Naive thymus-derived CD4-positive, alpha-beta T cell (primary cell): ENCODE data around the gene NPAS2. TPM values are rescaled to one million over a fixed set of nuclear protein-coding genes. Genes with fewer than 3 reads are reported as not detected.

Experiments
- ATAC-seq: fragments of 150-1000 bp; cut with Tn5 transposase; 2 replicates; pipeline ENCODE4 v1.10.0; 2021; ENCODE audit warnings: mild to moderate bottlenecking, moderate library complexity
- CTCF ChIA-PET: fragments of 350-600 bp; sonication (Branson Sonifier 250); formaldehyde crosslinking; loops from one replicate; lab custom pipeline; 2021; ENCODE audit warnings: antibody characterized with exemption; lab: Charles Lee
- POLR2A ChIA-PET: fragments of 350-600 bp; sonication (Branson Sonifier 250); formaldehyde crosslinking; loops from one replicate; lab custom pipeline; 2021; ENCODE audit warnings: antibody characterized with exemption, inconsistent platforms; lab: Charles Lee
- DNase-seq, 9 donors: peaks; one replicate each; pipeline versions ENCODE4 v3.0.0 to v3.0.0-alpha.2; 2020 to 2022; ENCODE audit warnings: mixed read lengths in 1 of 9
- H3K27ac ChIP-seq: one replicate; pipeline ENCODE4 v1.7.0; 2013; ENCODE audit warnings: mild to moderate bottlenecking, low read depth, low read length, moderate library complexity
- H3K27me3 ChIP-seq, 2 donors: one replicate each; pipeline ENCODE4 v1.7.0; 2013; ENCODE audit warnings: low read length in 2 of 2, mild to moderate bottlenecking in 2 of 2, moderate library complexity in 2 of 2; ENCODE audit not compliant: control insufficient read depth in 2 of 2, insufficient read depth in 2 of 2
- H3K36me3 ChIP-seq, 3 experiments: 1 replicate in 2 of 3; 2 replicates in 1 of 3; pipeline ENCODE4 v1.7.0; 2013; ENCODE audit warnings: low read length in 3 of 3, mild to moderate bottlenecking in 3 of 3, moderate library complexity in 1 of 3; ENCODE audit not compliant: insufficient read depth in 3 of 3, control insufficient read depth in 2 of 3
- H3K4me1 ChIP-seq, 2 donors: one replicate each; pipeline ENCODE4 v1.7.0; 2013; ENCODE audit warnings: low read length in 2 of 2, mild to moderate bottlenecking in 2 of 2, moderate library complexity in 1 of 2; ENCODE audit not compliant: control insufficient read depth in 2 of 2, insufficient read depth in 2 of 2
- H3K4me3 ChIP-seq: 2 replicates; pipeline ENCODE4 v1.7.0; 2013; ENCODE audit warnings: mild to moderate bottlenecking, low read length
- H3K9me3 ChIP-seq, 3 experiments: 1 replicate in 2 of 3; 2 replicates in 1 of 3; pipeline ENCODE4 v1.7.0; 2013; ENCODE audit warnings: low read length in 3 of 3; ENCODE audit not compliant: control insufficient read depth in 2 of 3
- H3K27ac Mint-ChIP-seq, 9 donors: one replicate each; pipeline ENCODE4 v1.8.0; 2020 to 2022; ENCODE audit warnings: mixed read lengths in 9 of 9, mild to moderate bottlenecking in 8 of 9, moderate library complexity in 5 of 9, inconsistent platforms in 2 of 9
- H3K27me3 Mint-ChIP-seq, 5 donors: one replicate each; pipeline ENCODE4 v1.8.0; 2021 to 2022; ENCODE audit warnings: mixed read lengths in 5 of 5, mild to moderate bottlenecking in 1 of 5
- H3K36me3 Mint-ChIP-seq, 5 donors: one replicate each; pipeline ENCODE4 v1.8.0; 2020 to 2022; ENCODE audit warnings: mixed read lengths in 5 of 5, mild to moderate bottlenecking in 3 of 5, inconsistent platforms in 1 of 5
- H3K4me1 Mint-ChIP-seq, 7 donors: one replicate each; pipeline ENCODE4 v1.8.0; 2020 to 2022; ENCODE audit warnings: mixed read lengths in 7 of 7, mild to moderate bottlenecking in 3 of 7, inconsistent platforms in 1 of 7
- H3K4me3 Mint-ChIP-seq, 10 donors: one replicate each; pipeline ENCODE4 v1.8.0; 2020 to 2022; ENCODE audit warnings: mild to moderate bottlenecking in 10 of 10, mixed read lengths in 10 of 10, moderate library complexity in 6 of 10, inconsistent platforms in 2 of 10
- H3K9me3 Mint-ChIP-seq, 11 donors: one replicate each; pipeline ENCODE4 v1.8.0; 2020 to 2022; ENCODE audit warnings: mixed read lengths in 11 of 11, mild to moderate bottlenecking in 4 of 11, inconsistent platforms in 1 of 11, moderate library complexity in 1 of 11
- intact Hi-C, 2 donors: fragments of 100-400 bp; cut with micrococcal nuclease; formaldehyde crosslinking; loops; one replicate each; pipeline ENCODE4 v1.15.1; 2023
- polyA plus RNA-seq, 2 donors: library from polyadenylated mRNA; unstranded; fragments of 300-500 nt; fragmentation: Illumina TruSeq; gene quantifications; one replicate each; pipeline ENCODE4 v1.2.3, GENCODE V29; 2021
- total RNA-seq, 6 experiments: library from RNA in 5 of 6; stranded (reverse) in 5 of 6; gene quantifications; 1 replicate in 5 of 6; 2 replicates in 1 of 6; pipeline ENCODE4 v1.2.3 and lab custom pipeline; 2021 to 2026

Gene NPAS2
- total and polyA plus RNA-seq, 7 experiments from 2014 or later: 1.2 to 15.0 (median 8.3) TPM

DNA sequence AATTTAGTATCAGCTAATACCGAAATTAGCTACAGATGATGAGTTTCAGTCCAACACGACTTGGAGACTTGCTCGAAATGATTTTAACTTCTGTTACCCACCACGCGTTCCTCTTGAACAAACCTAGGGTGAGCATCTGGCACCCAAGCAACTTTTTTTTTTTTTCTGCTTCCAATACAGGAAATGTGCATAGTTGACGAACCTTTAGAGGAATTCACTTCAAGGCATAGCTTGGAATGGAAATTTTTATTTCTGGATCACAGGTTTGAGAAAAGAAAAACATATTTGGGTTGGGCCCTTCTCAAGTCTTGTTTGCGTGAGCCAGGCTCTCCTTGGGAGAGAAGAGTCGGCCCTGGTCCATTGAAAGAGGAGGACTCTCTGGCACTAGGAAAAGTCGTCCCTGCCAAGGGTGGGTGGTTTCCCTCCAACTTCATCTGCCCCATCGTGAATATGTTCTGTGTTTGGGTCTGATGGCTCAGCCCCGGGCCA, 144.8 kb downstream of the NPAS2 start:
- peaks cover 0 to 3% (median 0%) of the 10 kb centered on the region in 5 donors for H3K27me3 Mint-ChIP-seq
- no peaks in the 10 kb centered on the region for H3K36me3 ChIP-seq
- peaks cover 0 to 12% (median 8%) of the 10 kb centered on the region in 7 donors for H3K4me1 Mint-ChIP-seq
- CTCF ChIA-PET: interaction anchor here (0.5 to 0.9 kb wide), 3 partner anchors 23 to 359 kb away, joined by 3 read pairs; no protein-coding TSS in a partner anchor
- H3K4me3 ChIP-seq: no peak overlapping the region
- no peak overlapping the region for H3K4me3 Mint-ChIP-seq
- H3K27me3 ChIP-seq: no peaks in the 10 kb centered on the region
- no peaks in the 10 kb centered on the region for H3K9me3 ChIP-seq
- peaks cover 0 to 9% (median 5%) of the 10 kb centered on the region in 5 donors for H3K36me3 Mint-ChIP-seq
- H3K4me1 ChIP-seq: no peaks in the 10 kb centered on the region
- no peak for DNase-seq
- POLR2A ChIA-PET: no interaction called here
- no peak overlapping the region for H3K27ac ChIP-seq
- no peak overlapping the region for H3K27ac Mint-ChIP-seq
- intact Hi-C loops: loop anchor here in 1 of 2 donors (1.0 kb wide), 1 partner anchor 354 kb away; no protein-coding TSS in a partner anchor
- no peaks in the 10 kb centered on the region for H3K9me3 Mint-ChIP-seq
- ATAC-seq: no peak

DNA sequence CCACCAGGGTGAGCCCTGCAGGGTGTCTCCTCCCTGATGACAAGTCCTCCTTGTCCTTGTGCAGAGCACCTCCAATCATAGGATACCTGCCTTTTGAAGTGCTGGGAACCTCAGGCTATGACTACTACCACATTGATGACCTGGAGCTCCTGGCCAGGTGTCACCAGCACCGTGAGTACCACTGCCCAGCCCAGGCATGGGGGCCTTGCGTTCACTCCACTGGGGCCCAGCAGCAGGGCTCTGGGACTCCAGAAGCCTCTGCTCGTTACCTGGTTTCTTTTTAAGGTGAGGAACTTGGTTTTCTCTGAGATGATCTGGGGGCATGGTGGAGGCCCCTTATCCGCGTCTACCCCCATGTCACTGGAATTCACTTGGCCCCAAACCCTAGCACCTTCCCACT, 145.7 kb downstream of the NPAS2 start:
- no peaks in the 10 kb centered on the region for H3K9me3 Mint-ChIP-seq
- H3K36me3 ChIP-seq: no peaks in the 10 kb centered on the region
- ATAC-seq: no peak
- peaks cover 0 to 3% (median 0%) of the 10 kb centered on the region in 5 donors for H3K27me3 Mint-ChIP-seq
- DNase-seq: no peak
- H3K27me3 ChIP-seq: no peaks in the 10 kb centered on the region
- H3K4me1 ChIP-seq: no peaks in the 10 kb centered on the region
- H3K36me3 Mint-ChIP-seq: peaks cover 0 to 12% (median 5%) of the 10 kb centered on the region in 5 donors
- H3K9me3 ChIP-seq: no peaks in the 10 kb centered on the region
- H3K4me3 Mint-ChIP-seq: no peak overlapping the region
- no peak overlapping the region for H3K4me3 ChIP-seq
- H3K4me1 Mint-ChIP-seq: peaks cover 0 to 12% (median 8%) of the 10 kb centered on the region in 7 donors
- CTCF ChIA-PET: interaction anchor here (0.9 kb wide), 1 partner anchor 360 kb away, joined by 3 read pairs; no protein-coding TSS in a partner anchor
- peak overlapping the region in 1 of 9 donors; percentile 51 for H3K27ac Mint-ChIP-seq
- intact Hi-C loops: no loop called here
- POLR2A ChIA-PET: no interaction called here
- H3K27ac ChIP-seq: no peak overlapping the region

DNA sequence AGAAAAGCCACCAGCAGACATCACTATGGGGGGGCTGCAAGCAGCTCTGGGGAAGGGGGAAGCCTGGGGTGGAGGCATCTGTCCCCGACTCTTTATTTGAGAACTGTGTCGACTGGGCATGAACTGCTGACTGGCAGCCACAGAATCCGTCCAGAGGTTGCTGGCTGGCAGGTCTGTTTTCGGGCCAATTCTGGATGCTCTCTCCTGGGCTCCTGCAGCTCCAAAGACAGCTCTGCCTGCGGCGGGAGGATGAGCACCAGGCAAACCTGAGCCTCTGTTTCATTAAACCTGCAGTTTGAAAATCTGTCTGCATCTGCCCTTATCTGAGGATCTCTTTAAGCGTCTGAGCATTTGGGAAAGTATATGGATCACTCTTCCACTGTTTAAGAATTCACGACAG, 147.8 kb downstream of the NPAS2 start:
- intact Hi-C loops: no loop called here
- H3K4me1 ChIP-seq: no peaks in the 10 kb centered on the region
- H3K4me3 Mint-ChIP-seq: no peak overlapping the region
- POLR2A ChIA-PET: no interaction called here
- no peak for ATAC-seq
- H3K4me3 ChIP-seq: no peak overlapping the region
- no peak overlapping the region for H3K27ac Mint-ChIP-seq
- no peaks in the 10 kb centered on the region for H3K9me3 Mint-ChIP-seq
- peaks cover 0 to 4% (median 0%) of the 10 kb centered on the region in 3 experiments for H3K36me3 ChIP-seq
- DNase-seq: no peak
- CTCF ChIA-PET: interaction anchor here (0.6 kb wide), 1 partner anchor 328 kb away, joined by 3 read pairs; no protein-coding TSS in a partner anchor
- H3K36me3 Mint-ChIP-seq: peaks cover 0 to 26% (median 12%) of the 10 kb centered on the region in 5 donors
- H3K27me3 ChIP-seq: no peaks in the 10 kb centered on the region
- H3K27me3 Mint-ChIP-seq: peaks cover 0 to 3% (median 0%) of the 10 kb centered on the region in 5 donors
- H3K4me1 Mint-ChIP-seq: peaks cover 0 to 12% (median 8%) of the 10 kb centered on the region in 7 donors
- H3K9me3 ChIP-seq: no peaks in the 10 kb centered on the region
- H3K27ac ChIP-seq: no peak overlapping the region

- intact Hi-C loops: no loop called here
- H3K4me1 Mint-ChIP-seq: peaks cover 0 to 12% (median 8%) of the 10 kb centered on the region in 7 donors
- peaks cover 0 to 31% (median 12%) of the 10 kb centered on the region in 5 donors for H3K36me3 Mint-ChIP-seq
Measured at GRCh38 chr2:100968146-100969145, 148.5 kb downstream of the NPAS2 start.

DNA sequence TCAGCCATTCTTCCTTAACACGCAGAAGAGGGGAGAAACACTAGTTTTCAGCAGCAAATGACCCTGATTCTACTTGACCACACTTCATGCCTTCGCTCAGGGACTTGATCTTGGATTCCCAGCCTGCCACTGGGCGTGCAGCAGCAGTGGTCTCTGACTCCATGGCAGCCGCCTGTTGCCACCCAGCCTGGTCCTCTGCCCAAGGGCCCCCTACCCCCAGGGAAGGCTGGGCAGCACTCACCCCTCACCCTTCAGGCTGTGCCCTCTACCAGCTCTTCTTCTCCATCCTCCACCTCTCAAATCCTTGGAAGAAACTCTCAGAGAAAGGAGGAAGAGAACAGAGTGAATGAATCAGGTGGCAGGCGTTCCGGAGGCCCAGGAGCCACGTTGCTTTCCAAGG, 150.1 kb downstream of the NPAS2 start:
- Mint-ChIP-seq H3K4me1 (no peaks in the 10 kb centered on the region), H3K36me3 (peaks cover 0 to 34% (median 12%) of the 10 kb centered on the region in 5 donors), H3K9me3 (peaks cover 0 to 1% (median 0%) of the 10 kb centered on the region in 11 donors), H3K27ac (no peak overlapping the region), H3K4me3 (no peak overlapping the region), H3K27me3 (peaks cover 0 to 3% (median 0%) of the 10 kb centered on the region in 5 donors)
- no peak for DNase-seq
- ChIA-PET CTCF (no interaction called here), POLR2A (interaction anchor here (0.6 kb wide), 1 partner anchor 295 kb away, joined by 3 read pairs; no protein-coding TSS in a partner anchor)
- intact Hi-C loops: no loop called here
- Histone ChIP-seq H3K4me1 (no peaks in the 10 kb centered on the region), H3K27ac (no peak overlapping the region), H3K9me3 (no peaks in the 10 kb centered on the region), H3K36me3 (peaks cover 0 to 4% (median 0%) of the 10 kb centered on the region in 3 experiments), H3K4me3 (no peak overlapping the region), H3K27me3 (no peaks in the 10 kb centered on the region)
- ATAC-seq: no peak

More at GRCh38 chr2:100968146-100969145, 148.5 kb downstream of the NPAS2 start:
- no peak for ATAC-seq
- Histone ChIP-seq H3K27me3 (no peaks in the 10 kb centered on the region), H3K36me3 (peaks cover 0 to 4% (median 0%) of the 10 kb centered on the region in 3 experiments), H3K9me3 (no peaks in the 10 kb centered on the region), H3K4me1 (no peaks in the 10 kb centered on the region), H3K27ac (no peak overlapping the region), H3K4me3 (no peak overlapping the region)
- Mint-ChIP-seq H3K27ac (no peak overlapping the region), H3K4me3 (no peak overlapping the region), H3K27me3 (peaks cover 0 to 3% (median 0%) of the 10 kb centered on the region in 5 donors), H3K9me3 (no peaks in the 10 kb centered on the region)
- no peak for DNase-seq
- POLR2A ChIA-PET: no interaction called here
- CTCF ChIA-PET: no interaction called here

GRCh38 chr2:100971221-100971620, 151.3 kb downstream of the NPAS2 start:
- intact Hi-C loops: no loop called here
- H3K27ac Mint-ChIP-seq: no peak overlapping the region
- Histone ChIP-seq H3K9me3 (no peaks in the 10 kb centered on the region), H3K4me1 (no peaks in the 10 kb centered on the region), H3K4me3 (no peak overlapping the region), H3K36me3 (peaks cover 0 to 4% (median 0%) of the 10 kb centered on the region in 3 experiments), H3K27me3 (no peaks in the 10 kb centered on the region), H3K27ac (no peak overlapping the region)
- CTCF ChIA-PET: no interaction called here
- peaks cover 0 to 3% (median 0%) of the 10 kb centered on the region in 5 donors for H3K27me3 Mint-ChIP-seq
- peaks cover 0 to 37% (median 12%) of the 10 kb centered on the region in 5 donors for H3K36me3 Mint-ChIP-seq
- H3K4me3 Mint-ChIP-seq: no peak overlapping the region
- DNase-seq: no peak
- peaks cover 0 to 1% (median 0%) of the 10 kb centered on the region in 11 donors for H3K9me3 Mint-ChIP-seq
- no peak for ATAC-seq
- POLR2A ChIA-PET: interaction anchor here (0.8 kb wide), 1 partner anchor 304 kb away, joined by 3 read pairs; no protein-coding TSS in a partner anchor
- no peaks in the 10 kb centered on the region for H3K4me1 Mint-ChIP-seq
